ENCODE data around the gene MKRN3.
"Not testable (repeated sequence)": the region's sequence is repeated elsewhere in the genome, so short reads cannot be mapped to it uniquely, and the experiment has no call there.

MKRN3 gene

GRCh38 chr15:23589012-23589411 lies 23.5 kb downstream of the MKRN3 start:
- DNase-seq (ENCODE audit: low spot score), result no peak

- DNase-seq (ENCODE audit: low spot score), result no peak
Measured at GRCh38 chr15:23594252-23594770, 28.8 kb downstream of the MKRN3 start.

GRCh38 chr15:23595368-23595767 lies 29.9 kb downstream of the MKRN3 start:
- no peak for DNase-seq (ENCODE audit: low spot score)

GRCh38 chr15:23596736-23597135 lies 31.3 kb downstream of the MKRN3 start:
- DNase-seq (ENCODE audit: low spot score), result no peak

- not testable (repeated sequence) for DNase-seq (ENCODE audit: low spot score)
Measured at GRCh38 chr15:23597278-23597677, 31.8 kb downstream of the MKRN3 start.

- no peak for DNase-seq (ENCODE audit: low spot score)
Measured at GRCh38 chr15:23599053-23599452, 33.6 kb downstream of the MKRN3 start.

GRCh38 chr15:23602124-23602523 lies 36.6 kb downstream of the MKRN3 start:
- DNase-seq (ENCODE audit: low spot score), result no peak

- no peak for DNase-seq (ENCODE audit: low spot score)
Measured at GRCh38 chr15:23606226-23606625, 40.8 kb downstream of the MKRN3 start.

- DNase-seq (ENCODE audit: low spot score), result no peak
Measured at GRCh38 chr15:23616536-23616935, 51.1 kb downstream of the MKRN3 start.
